Measurements from ENCODE around the gene KRTAP9-8.
"Not testable (repeated sequence)": the region's sequence is repeated elsewhere in the genome, so short reads cannot be mapped to it uniquely, and the experiment has no call there.

Gene KRTAP9-8

DNA sequence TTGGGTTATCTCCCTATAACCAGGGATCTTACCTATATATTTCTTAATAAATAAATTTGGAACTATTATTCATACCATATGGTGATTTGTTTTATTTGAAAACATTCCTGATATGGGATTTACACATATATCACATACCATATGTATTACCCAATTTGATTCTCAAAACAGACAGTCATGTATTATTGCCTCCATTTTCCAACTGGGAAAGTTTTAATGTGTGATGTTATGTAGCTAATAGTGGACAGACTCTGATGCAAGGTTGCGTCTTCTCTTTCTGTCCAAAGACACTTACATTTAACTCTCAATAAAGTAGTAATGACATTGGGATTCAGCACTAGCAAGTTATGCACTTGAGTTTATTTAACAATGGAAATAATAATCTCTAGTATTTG, 18.5 kb downstream of the KRTAP9-8 start:
- no peak for DNase-seq

DNA sequence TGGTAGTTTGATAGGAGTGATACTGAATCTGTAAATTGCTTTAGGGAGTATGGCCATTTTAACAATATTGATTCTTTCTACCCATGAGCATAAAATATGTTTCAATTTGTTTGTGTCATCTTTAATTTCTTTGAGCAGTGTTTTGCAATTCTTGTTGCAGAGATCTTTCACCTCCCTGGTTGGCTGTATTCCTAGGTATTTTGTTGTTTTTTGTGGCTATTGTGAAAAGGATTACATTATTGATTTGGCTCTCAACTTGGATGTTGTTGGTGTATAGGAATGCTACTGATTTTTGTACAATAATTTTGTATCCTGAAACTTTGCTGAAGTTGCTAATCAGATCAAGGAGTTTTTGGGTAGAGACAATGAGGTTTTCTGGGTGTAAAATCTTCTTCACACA, 20.6 kb downstream of the KRTAP9-8 start:
- no peak for DNase-seq

- DNase-seq, result no peak
These were observed 25.4 kb downstream of the KRTAP9-8 start for GRCh38 chr17:41263212-41263611.

DNA sequence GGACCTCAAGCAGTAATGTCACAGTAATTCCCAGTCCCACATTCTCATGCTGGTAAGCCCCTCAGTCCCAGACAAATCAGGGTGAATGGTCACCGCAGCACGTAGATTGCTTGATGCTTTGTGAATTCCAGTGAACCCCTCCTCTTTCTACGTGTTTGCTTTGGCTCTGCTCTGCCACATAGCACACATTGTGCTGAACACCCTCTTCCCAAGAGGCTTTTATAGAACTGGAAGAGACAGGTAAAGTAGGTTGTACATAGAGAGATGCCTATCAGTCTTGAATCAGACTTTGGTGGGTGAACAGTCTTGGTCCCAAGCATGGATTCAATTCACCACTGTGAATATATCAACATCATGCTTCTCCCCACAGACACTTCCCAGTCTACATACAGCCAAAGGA, 26.8 kb downstream of the KRTAP9-8 start:
- no peak for DNase-seq

- DNase-seq, result no peak
These were observed 27.3 kb downstream of the KRTAP9-8 start, which contains the start of gene KRTAP9-6 for GRCh38 chr17:41265078-41265477. KRTAP9-6 (plus strand) TSS chr17:41265378; CDS start chr17:41265378, 0 bp downstream.

DNA sequence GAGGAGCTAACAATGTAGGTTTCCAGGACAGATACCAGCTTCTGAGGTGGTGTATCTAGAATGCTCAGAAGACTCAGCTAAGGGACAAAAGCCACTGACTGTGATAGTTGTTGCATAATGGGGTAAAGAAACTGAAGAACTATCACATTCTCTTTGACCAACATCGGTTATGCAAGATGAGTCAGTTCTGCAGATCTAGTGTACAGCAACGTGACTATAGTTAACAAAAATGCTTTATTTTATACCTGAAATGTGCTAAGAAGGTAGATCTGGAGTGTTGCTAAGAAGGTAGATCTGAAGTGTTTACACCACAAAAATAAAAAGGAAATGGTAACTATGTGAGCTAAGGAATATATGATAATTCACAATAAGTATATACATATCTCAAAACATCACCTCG, 29.9 kb downstream of the KRTAP9-8 start:
- no peak for DNase-seq

DNA sequence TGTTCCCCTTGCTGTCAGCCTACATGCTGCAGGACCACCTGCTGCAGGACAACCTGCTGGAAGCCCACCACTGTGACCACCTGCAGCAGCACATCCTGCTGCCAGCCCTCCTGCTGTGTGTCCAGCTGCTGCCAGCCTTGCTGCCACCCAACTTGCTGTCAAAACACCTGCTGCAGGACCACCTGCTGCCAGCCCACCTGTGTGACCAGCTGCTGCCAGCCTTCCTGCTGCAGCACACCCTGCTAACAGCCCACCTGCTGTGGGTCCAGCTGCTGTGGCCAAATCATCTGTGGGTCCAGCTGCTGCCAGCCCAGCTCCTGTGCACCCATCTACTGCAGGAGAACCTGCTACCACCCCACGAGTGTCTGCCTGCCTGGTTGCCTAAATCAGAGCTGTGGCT, 33.5 kb downstream of the KRTAP9-8 start:
- not testable (repeated sequence) for DNase-seq

DNA sequence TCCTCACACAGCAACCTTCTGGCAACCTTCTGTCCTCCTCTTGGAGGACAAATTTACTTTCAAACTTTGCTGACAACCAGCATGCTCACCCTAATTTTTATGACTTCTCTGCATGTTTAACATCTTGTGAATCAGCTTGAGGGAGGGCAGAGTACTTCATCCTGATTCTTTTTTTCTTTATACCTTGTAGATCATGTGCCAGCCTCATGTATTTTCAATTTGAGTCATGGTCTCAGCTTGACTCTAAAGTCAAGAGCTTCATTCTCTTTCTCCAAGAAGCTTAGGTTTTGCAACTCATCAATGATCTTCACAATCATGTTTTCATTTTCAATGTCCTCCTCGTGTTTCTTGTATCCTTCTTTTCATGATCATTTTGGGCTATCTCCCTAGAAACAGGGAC, 34.1 kb downstream of the KRTAP9-8 start:
- no peak for DNase-seq

GRCh38 chr17:41275648-41276190, 37.9 kb downstream of the KRTAP9-8 start, which contains the start of gene KRTAP9-7:
KRTAP9-7 (plus strand) TSS chr17:41275698; CDS start chr17:41275698, 0 bp downstream.
- not testable (repeated sequence) for DNase-seq

DNA sequence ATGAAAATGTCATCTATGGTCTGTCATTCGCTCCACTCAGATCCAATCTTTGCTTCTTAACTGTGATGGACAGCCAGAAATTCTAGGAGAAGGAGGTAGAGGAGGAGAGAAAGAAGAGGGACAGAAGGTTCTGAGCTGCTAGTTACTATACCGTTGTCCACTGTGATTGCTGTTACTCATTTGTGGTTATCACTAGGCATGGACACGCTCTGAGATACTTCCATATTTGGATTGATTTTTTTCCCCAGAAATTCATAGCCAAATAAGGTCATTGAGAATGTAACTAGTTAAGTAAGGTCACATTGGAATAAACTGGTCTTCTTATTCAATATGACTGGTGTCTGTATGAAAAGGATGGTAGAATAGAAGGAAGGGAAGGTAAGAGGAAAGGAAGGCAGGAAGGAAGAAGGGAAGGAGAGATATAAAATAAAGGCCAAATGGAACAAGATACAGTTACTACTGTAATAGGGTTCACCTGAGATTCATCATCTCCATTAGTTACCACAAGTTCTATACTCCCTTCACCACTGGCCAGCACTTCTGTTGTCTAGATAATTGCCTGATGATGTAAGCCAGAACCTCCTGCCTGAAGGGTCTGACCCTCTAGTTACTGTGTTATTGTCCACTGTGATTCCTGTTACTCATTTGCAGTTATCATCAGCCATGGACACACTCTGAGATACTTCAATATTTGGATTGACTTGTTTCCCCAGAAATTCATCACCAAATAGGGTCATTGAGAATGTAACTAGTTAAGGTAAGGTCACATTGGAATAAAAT, 40.6 kb downstream of the KRTAP9-8 start:
- DNase-seq, result no peak

DNA sequence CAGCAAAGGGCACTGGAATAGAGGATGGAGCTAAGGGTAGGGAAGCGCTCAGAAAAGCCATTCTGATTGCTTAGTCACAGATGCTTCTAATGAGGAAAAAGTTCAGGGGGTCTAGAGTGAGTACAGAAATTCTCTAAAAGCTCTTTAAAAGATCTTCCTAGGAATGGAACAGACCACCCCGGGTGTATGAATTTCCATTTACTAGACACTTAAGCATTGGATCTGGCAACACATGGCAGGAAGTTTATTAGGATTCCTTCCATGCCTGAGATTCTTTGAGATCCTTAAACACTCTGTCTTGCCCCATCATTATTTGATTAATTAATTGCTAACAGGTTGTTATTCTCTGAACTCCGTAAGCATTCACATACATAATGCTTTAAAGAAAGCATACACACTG, 46.2 kb downstream of the KRTAP9-8 start:
- DNase-seq, result no peak

GRCh38 chr17:41284546-41284945, 46.7 kb downstream of the KRTAP9-8 start:
- no peak for DNase-seq

DNA sequence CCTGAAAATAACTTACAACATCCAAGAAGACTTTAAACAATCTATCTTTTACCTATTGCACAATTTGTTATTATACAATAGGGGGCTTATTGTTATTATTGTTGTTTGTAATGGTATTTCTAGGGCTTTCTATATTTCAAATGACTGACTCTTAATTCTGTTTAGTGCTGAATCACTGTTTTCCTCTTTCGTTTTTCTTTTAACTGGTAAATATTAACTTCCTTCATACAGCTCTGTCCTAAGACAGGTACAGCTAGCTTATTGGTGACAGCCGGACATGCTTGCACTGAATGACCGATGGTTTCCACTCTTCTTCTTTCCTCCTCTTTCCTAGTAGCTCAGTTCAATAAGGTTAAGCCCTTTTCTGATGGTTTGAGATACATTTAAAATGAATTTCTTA, 49.3 kb downstream of the KRTAP9-8 start:
- DNase-seq, result no peak
